Subcutaneous adipose tissue (tissue), 4 donors: ENCODE results near the gene ACYP1. TPM values are rescaled to one million over a fixed set of nuclear protein-coding genes. Genes with fewer than 3 reads are reported as not detected.

Experiments used
- total RNA-seq, 4 donors: library from RNA; depleted of rRNA; stranded (reverse); fragments of >200 nt; gene quantifications; one replicate each; pipeline ENCODE4 v1.1.0, GENCODE V29; 2016
- TF ChIP-seq, protein P1 (sequence below): fragments of 450-650 bp; IDR thresholded peaks from one replicate; pipeline ENCODE4 v1.5.1; 2016; ENCODE audit warnings: low read depth, mild to moderate bottlenecking, control low read depth, antibody characterized with exemption, moderate library complexity

The ACYP1 gene
- total RNA-seq, 4 donors from 2014 or later, result 8.1 to 14.1 (median 11.5) TPM

GRCh38 chr14:75048101-75048500 lies 15.7 kb downstream of the ACYP1 start:
- TF ChIP-seq, protein P1, sequence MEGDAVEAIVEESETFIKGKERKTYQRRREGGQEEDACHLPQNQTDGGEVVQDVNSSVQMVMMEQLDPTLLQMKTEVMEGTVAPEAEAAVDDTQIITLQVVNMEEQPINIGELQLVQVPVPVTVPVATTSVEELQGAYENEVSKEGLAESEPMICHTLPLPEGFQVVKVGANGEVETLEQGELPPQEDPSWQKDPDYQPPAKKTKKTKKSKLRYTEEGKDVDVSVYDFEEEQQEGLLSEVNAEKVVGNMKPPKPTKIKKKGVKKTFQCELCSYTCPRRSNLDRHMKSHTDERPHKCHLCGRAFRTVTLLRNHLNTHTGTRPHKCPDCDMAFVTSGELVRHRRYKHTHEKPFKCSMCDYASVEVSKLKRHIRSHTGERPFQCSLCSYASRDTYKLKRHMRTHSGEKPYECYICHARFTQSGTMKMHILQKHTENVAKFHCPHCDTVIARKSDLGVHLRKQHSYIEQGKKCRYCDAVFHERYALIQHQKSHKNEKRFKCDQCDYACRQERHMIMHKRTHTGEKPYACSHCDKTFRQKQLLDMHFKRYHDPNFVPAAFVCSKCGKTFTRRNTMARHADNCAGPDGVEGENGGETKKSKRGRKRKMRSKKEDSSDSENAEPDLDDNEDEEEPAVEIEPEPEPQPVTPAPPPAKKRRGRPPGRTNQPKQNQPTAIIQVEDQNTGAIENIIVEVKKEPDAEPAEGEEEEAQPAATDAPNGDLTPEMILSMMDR, result no peak

GRCh38 chr14:75047506-75047905 lies 16.3 kb downstream of the ACYP1 start:
- TF ChIP-seq, protein P1, result no peak

DNA sequence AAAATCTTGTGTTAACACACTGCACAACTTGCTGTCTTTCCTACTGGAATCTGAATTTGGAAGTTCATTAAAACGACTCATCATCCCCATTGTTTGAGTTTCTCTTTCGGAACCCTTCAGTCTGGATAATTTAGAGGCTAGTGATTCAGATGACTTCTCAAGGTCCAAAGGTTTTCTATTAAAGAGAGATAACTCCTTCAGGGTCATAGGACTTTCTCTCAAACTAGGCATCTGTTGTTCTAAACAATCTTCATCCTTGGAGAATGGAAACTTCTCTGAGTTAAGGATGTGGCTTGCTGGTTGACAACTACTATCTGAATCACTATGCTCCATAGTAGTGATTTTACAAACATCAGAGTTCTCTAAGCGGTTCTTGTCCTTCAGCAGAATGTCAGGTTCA lies 16.9 kb downstream of the ACYP1 start:
- TF ChIP-seq, protein P1, result no peak

- TF ChIP-seq, protein P1, result no peak
Observed at GRCh38 chr14:75046275-75046674, 17.5 kb downstream of the ACYP1 start.

DNA sequence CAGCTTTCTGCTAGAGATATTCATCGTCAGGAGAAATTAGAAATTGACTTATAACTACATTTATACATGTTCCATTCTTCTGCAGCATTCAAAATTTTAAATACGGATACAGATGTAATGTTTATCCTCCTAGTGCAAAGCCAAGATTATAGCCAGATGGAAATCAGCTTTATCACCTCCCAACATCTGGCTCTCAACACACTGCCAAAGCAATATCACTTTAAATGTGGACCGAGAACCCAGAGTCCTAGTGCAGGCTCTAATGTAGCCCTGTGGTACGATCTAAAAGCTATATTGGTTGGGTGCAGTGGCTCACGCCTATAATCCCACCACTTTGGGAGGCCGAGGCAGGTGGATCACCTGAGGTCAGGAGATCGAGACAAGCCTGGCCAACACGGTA lies 19.1 kb downstream of the ACYP1 start:
- TF ChIP-seq, protein P1, result no peak

GRCh38 chr14:75044322-75044721 lies 19.5 kb downstream of the ACYP1 start:
- TF ChIP-seq, protein P1, result no peak

DNA sequence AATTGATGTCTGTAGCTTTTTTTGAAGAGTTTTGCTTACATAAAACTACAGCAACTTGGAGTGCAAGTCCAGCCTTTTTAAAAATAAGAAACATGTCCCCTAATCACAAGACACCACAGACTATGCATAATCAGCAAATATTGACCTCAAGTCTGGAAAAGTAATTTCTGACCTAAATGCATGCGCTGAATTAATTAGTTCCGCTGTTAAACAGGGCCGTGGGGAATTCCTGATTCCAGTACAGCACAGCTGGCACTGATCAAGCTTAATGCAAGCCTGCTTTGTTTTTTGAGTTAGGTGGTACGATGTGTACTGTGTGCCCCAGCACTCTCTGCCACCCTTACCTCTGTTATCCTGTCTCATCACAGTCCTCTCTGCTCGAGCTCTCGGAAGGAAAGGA lies 21.8 kb downstream of the ACYP1 start:
- TF ChIP-seq, protein P1, result no peak
